HG03439 (cell line): ENCODE measurements around the gene KDM4C.

Experiments used
- ATAC-seq: cut with Tn5 transposase; IDR thresholded peaks from one replicate; pipeline ENCODE4 v1.9.1; 2021; ENCODE audit warnings: mild to moderate bottlenecking, moderate library complexity; ENCODE audit not compliant: unreplicated experiment

The KDM4C gene

GRCh38 chr9:6899274-6899673, 141.5 kb downstream of the KDM4C start:
- no peak for ATAC-seq

GRCh38 chr9:6900440-6900883, 142.7 kb downstream of the KDM4C start:
- ATAC-seq, result no peak

GRCh38 chr9:6901180-6901579, 143.4 kb downstream of the KDM4C start:
- no peak for ATAC-seq

- no peak for ATAC-seq
Observed at GRCh38 chr9:6902423-6902822, 144.7 kb downstream of the KDM4C start.

GRCh38 chr9:6904371-6904770, 146.6 kb downstream of the KDM4C start:
- no peak for ATAC-seq

GRCh38 chr9:6905850-6906375, 148.1 kb downstream of the KDM4C start:
- ATAC-seq, result no peak

GRCh38 chr9:6907772-6908381, 150.1 kb downstream of the KDM4C start:
- ATAC-seq, result no peak

GRCh38 chr9:6909181-6909580, 151.4 kb downstream of the KDM4C start:
- ATAC-seq, result no peak

GRCh38 chr9:6910032-6910431, 152.3 kb downstream of the KDM4C start:
- no peak for ATAC-seq

- ATAC-seq, result no peak
Observed at GRCh38 chr9:6910497-6910896, 152.7 kb downstream of the KDM4C start.

GRCh38 chr9:6911901-6912638, 154.3 kb downstream of the KDM4C start:
- ATAC-seq, result no peak

GRCh38 chr9:6915635-6916034, 157.9 kb downstream of the KDM4C start:
- no peak for ATAC-seq

GRCh38 chr9:6917162-6917561, 159.4 kb downstream of the KDM4C start:
- ATAC-seq, result peak; percentile 69

GRCh38 chr9:6920041-6920440, 162.3 kb downstream of the KDM4C start:
- ATAC-seq, result no peak

GRCh38 chr9:6921315-6921714, 163.5 kb downstream of the KDM4C start:
- ATAC-seq, result no peak

GRCh38 chr9:6922124-6922676, 164.4 kb downstream of the KDM4C start:
- no peak for ATAC-seq

- no peak for ATAC-seq
Observed at GRCh38 chr9:6922680-6923079, 164.9 kb downstream of the KDM4C start.

- ATAC-seq, result no peak
Observed at GRCh38 chr9:6923086-6923485, 165.3 kb downstream of the KDM4C start.

GRCh38 chr9:6924149-6924548, 166.4 kb downstream of the KDM4C start:
- ATAC-seq, result no peak

GRCh38 chr9:6924988-6925563, 167.3 kb downstream of the KDM4C start:
- no peak for ATAC-seq

- no peak for ATAC-seq
Observed at GRCh38 chr9:6925836-6926235, 168.1 kb downstream of the KDM4C start.

- ATAC-seq, result no peak
Observed at GRCh38 chr9:6926436-6926835, 168.7 kb downstream of the KDM4C start.
